Hepatocyte (in vitro differentiated cells): ENCODE measurements around the gene SLC44A4.

Experiments
- EZH2 ChIP-seq: fragments of 200-600 bp; sonication (generic); IDR thresholded peaks from 2 replicates; pipeline ENCODE4 v1.6.1; 2016; ENCODE audit warnings: antibody characterized with exemption, mild to moderate bottlenecking, borderline replicate concordance
- EZH2phosphoT487 ChIP-seq: fragments of 200-600 bp; sonication (generic); IDR thresholded peaks from one replicate; pipeline ENCODE4 v1.6.1; 2018; ENCODE audit warnings: antibody characterized with exemption, mild to moderate bottlenecking, low read depth, moderate library complexity; ENCODE audit not compliant: unreplicated experiment, severe bottlenecking
- TF ChIP-seq, protein P1 (sequence below): fragments of 200-600 bp; sonication (generic); IDR thresholded peaks from 2 replicates; pipeline ENCODE4 v1.5.1; 2016; ENCODE audit warnings: antibody characterized with exemption, mild to moderate bottlenecking; ENCODE audit not compliant: poor library complexity

DNA sequence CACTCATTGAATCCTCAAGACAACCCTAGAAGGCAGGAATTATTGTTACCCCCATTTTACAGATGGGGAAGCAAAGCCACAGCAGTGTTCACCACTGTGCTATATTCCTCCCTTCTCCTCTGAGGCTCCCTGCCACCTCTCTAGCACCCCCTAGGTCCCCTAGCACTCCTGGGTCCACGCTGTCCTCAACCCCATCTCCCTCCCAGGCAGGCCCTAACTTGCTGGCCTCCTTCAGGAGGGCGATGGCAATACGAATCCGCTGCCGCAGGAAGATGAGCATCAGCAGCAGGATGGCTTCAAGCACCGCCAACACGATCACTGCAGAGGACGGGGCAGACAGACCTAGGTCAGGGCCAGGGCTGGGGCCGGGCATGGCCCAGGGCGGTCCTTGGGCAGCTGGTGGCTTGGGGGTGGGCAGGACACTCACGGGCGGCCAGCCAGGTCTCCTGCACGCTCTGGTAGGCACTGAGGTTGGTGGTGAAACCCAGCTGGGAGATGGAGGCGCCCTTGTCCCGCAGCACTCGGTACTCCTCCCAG is 8.3 kb downstream of the SLC44A4 start:
- TF ChIP-seq, protein P1, sequence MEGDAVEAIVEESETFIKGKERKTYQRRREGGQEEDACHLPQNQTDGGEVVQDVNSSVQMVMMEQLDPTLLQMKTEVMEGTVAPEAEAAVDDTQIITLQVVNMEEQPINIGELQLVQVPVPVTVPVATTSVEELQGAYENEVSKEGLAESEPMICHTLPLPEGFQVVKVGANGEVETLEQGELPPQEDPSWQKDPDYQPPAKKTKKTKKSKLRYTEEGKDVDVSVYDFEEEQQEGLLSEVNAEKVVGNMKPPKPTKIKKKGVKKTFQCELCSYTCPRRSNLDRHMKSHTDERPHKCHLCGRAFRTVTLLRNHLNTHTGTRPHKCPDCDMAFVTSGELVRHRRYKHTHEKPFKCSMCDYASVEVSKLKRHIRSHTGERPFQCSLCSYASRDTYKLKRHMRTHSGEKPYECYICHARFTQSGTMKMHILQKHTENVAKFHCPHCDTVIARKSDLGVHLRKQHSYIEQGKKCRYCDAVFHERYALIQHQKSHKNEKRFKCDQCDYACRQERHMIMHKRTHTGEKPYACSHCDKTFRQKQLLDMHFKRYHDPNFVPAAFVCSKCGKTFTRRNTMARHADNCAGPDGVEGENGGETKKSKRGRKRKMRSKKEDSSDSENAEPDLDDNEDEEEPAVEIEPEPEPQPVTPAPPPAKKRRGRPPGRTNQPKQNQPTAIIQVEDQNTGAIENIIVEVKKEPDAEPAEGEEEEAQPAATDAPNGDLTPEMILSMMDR, result no peak
- no peak for TF ChIP-seq EZH2
- no peak for TF ChIP-seq EZH2phosphoT487
